Endothelial cell of umbilical vein (primary cell): ENCODE measurements around the gene TARDBP. TPM values are rescaled to one million over a fixed set of nuclear protein-coding genes. Genes with fewer than 3 reads are reported as not detected.

Experiments
- BruUV-seq: library from RNA; stranded (reverse); fragments of 400-500 nt; replicated peaks from 2 replicates; lab custom pipeline; 2021; lab: Mats Ljungman, UMichigan
- CTCF ChIA-PET: fragments of 300-600, 350-600 bp; sonication (Branson Sonifier 250); formaldehyde crosslinking; loops from one replicate; lab custom pipeline; 2021; ENCODE audit warnings: antibody characterized with exemption, inconsistent platforms; lab: Charles Lee
- POLR2A ChIA-PET: fragments of 300-600, 350-600 bp; sonication (Branson Sonifier 250); formaldehyde crosslinking; loops from one replicate; lab custom pipeline; 2021; ENCODE audit warnings: antibody characterized with exemption, inconsistent platforms; lab: Charles Lee
- DNase-seq: peaks from one replicate; pipeline ENCODE4 v3.0.0-alpha.2; 2011; ENCODE audit warnings: low read depth, low spot score
- FAIRE-seq: peaks from 2 replicates; lab custom pipeline; 2011; peaks lifted over from hg19 to GRCh38; lab: Jason Lieb, UNC
- H2AFZ ChIP-seq: 2 replicates; pipeline ENCODE4 v1.6.0; 2012; ENCODE audit warnings: low read depth, low read length, control low read depth, inconsistent platforms
- H3K27ac ChIP-seq: 2 replicates; pipeline ENCODE4 v1.5.1; 2011; ENCODE audit warnings: low read depth, mild to moderate bottlenecking, control low read depth, low read length, moderate library complexity; ENCODE audit not compliant: insufficient read depth
- H3K27me3 ChIP-seq, 2 experiments: 2 replicates each; pipeline versions ENCODE4 v1.6.0 to v1.6.1; 2011; ENCODE audit warnings: low read length in 2 of 2, mixed read lengths in 1 of 2; ENCODE audit not compliant: control insufficient read depth in 2 of 2, insufficient read depth in 2 of 2
- H3K36me3 ChIP-seq, 2 experiments: 2 replicates in 1 of 2; 3 replicates in 1 of 2; pipeline ENCODE4 v1.5.1; 2011; ENCODE audit warnings: low read length in 2 of 2, mild to moderate bottlenecking in 1 of 2, moderate library complexity in 1 of 2; ENCODE audit not compliant: control insufficient read depth in 2 of 2, insufficient read depth in 2 of 2; ENCODE audit errors: extremely low read depth in 1 of 2
- H3K4me1 ChIP-seq: 3 replicates; pipeline ENCODE4 v1.5.1; 2011; ENCODE audit warnings: mild to moderate bottlenecking, low read length; ENCODE audit not compliant: control insufficient read depth, insufficient read depth; ENCODE audit errors: extremely low read depth
- H3K4me2 ChIP-seq: 2 replicates; pipeline ENCODE4 v1.6.1; 2011; ENCODE audit warnings: low read length, control low read depth, mixed read lengths; ENCODE audit not compliant: insufficient read depth
- H3K4me3 ChIP-seq, 3 experiments: fragments of 200-600 bp in 1 of 3; sonication (generic), shearing (Covaris generic) in 1 of 3; replicated peaks in 1 of 3; 2 replicates each; pipeline ENCODE4 v1.5.1; 2011 to 2016; ENCODE audit warnings: control low read depth in 3 of 3, low read length in 3 of 3, mild to moderate bottlenecking in 2 of 3, inconsistent platforms in 1 of 3, low read depth in 1 of 3, moderate library complexity in 1 of 3; ENCODE audit not compliant: insufficient read depth in 1 of 3
- H3K79me2 ChIP-seq: 2 replicates; pipeline ENCODE4 v1.6.0; 2012; ENCODE audit warnings: low read length, inconsistent platforms; ENCODE audit not compliant: control insufficient read depth, insufficient read depth
- H3K9ac ChIP-seq: replicated peaks from 2 replicates; pipeline ENCODE3; 2011; ENCODE audit warnings: low read length, control low read depth; ENCODE audit not compliant: insufficient read depth; ENCODE audit errors: extremely low read depth
- H3K9me1 ChIP-seq: replicated peaks from 3 replicates; pipeline ENCODE4 v1.6.0; 2011; ENCODE audit warnings: mild to moderate bottlenecking, low read length; ENCODE audit not compliant: control insufficient read depth, insufficient read depth; ENCODE audit errors: extremely low read depth
- H3K9me3 ChIP-seq: replicated peaks from 2 replicates; pipeline ENCODE4 v1.5.1; 2012; ENCODE audit warnings: low read length, inconsistent platforms; ENCODE audit not compliant: control insufficient read depth, insufficient read depth
- H4K20me1 ChIP-seq: replicated peaks from 2 replicates; pipeline ENCODE3; 2011; ENCODE audit warnings: mild to moderate bottlenecking, low read length; ENCODE audit not compliant: control insufficient read depth, insufficient read depth; ENCODE audit errors: extremely low read depth
- CTCF ChIP-seq, 2 donors: IDR thresholded peaks; 1 replicate in 1 of 2; 2 replicates in 1 of 2; pipeline ENCODE4 v1.5.1; 2011; ENCODE audit warnings: low read length in 2 of 2, mild to moderate bottlenecking in 2 of 2, moderate library complexity in 2 of 2, control low read depth in 1 of 2, inconsistent platforms in 1 of 2, low read depth in 1 of 2; ENCODE audit not compliant: insufficient read depth in 1 of 2; ENCODE audit errors: extremely low read depth in 1 of 2
- EZH2 ChIP-seq: IDR thresholded peaks from 2 replicates; pipeline ENCODE4 v1.6.1; 2012; ENCODE audit warnings: borderline replicate concordance, low read depth, mild to moderate bottlenecking, moderate library complexity, low read length, inconsistent platforms; ENCODE audit not compliant: severe bottlenecking
- FOS ChIP-seq: IDR thresholded peaks from 2 replicates; pipeline ENCODE4 v1.6.1; 2011; ENCODE audit warnings: mild to moderate bottlenecking, low read length, moderate library complexity, borderline replicate concordance; ENCODE audit not compliant: insufficient read depth
- GATA2 ChIP-seq: IDR thresholded peaks from 2 replicates; pipeline ENCODE4 v1.7.0; 2011; ENCODE audit warnings: low read depth, mild to moderate bottlenecking, moderate library complexity, mixed read lengths, low read length; ENCODE audit not compliant: insufficient read length, insufficient read depth
- JUN ChIP-seq: IDR thresholded peaks from 2 replicates; pipeline ENCODE4 v1.6.1; 2011; ENCODE audit warnings: borderline replicate concordance, low read depth; ENCODE audit not compliant: insufficient read length, insufficient read depth
- MAX ChIP-seq: IDR thresholded peaks from 2 replicates; pipeline ENCODE4 v1.6.1; 2011; ENCODE audit not compliant: insufficient read depth, insufficient read length
- MYC ChIP-seq: IDR thresholded peaks from one replicate; pipeline ENCODE4 v1.6.1; 2011; ENCODE audit warnings: mild to moderate bottlenecking, low read depth, low read length
- POLR2A ChIP-seq: IDR thresholded peaks from 2 replicates; pipeline ENCODE4 v1.6.1; 2012; ENCODE audit warnings: low read depth, mild to moderate bottlenecking, control low read depth, low read length
- POLR2AphosphoS5 ChIP-seq: IDR thresholded peaks from 2 replicates; pipeline ENCODE4 v1.6.1; 2012; ENCODE audit warnings: low read depth, mild to moderate bottlenecking, control low read depth, low read length, moderate library complexity; ENCODE audit not compliant: insufficient read depth
- dilution Hi-C: fragments of 300-500 bp; cut with MboI; formaldehyde crosslinking; loops from one replicate; pipeline ENCODE4 v1.15.0; 2019; ENCODE audit warnings: low sequenced_read_pairs; ENCODE audit not compliant: extremely low pct_ligation_motif_present
- intact Hi-C: fragments of 100-400 bp; cut with micrococcal nuclease; formaldehyde crosslinking; loops from one replicate; pipeline ENCODE4 v1.10.0; 2022
- polyA plus RNA-seq, 4 experiments: library from polyadenylated mRNA; depleted of rRNA in 3 of 4; stranded (reverse) in 3 of 4; unstranded in 1 of 4; fragments of >200 nt; gene quantifications; 2 replicates each; pipeline versions ENCODE4 v1.2.1 to v1.2.3, GENCODE V29; 2011 to 2012; ENCODE audit warnings: missing spikeins in 1 of 4
- total RNA-seq: library from RNA; stranded (reverse); gene quantifications from 2 replicates; pipeline ENCODE4 v1.2.3, GENCODE V29; 2021

The TARDBP gene
- total and polyA plus RNA-seq, 2 donors (not counting 3 experiments of a cell fraction or from before 2014, with no cell fraction given), result 106 to 183 TPM

GRCh38 chr1:11019971-11020370, 7.5 kb downstream of the TARDBP start:
- Histone ChIP-seq H3K4me2 (no peak overlapping the region), H3K4me1 (no peaks in the 10 kb centered on the region), H3K27me3 (no peaks in the 10 kb centered on the region), H3K79me2 (peaks cover 35% of the 10 kb centered on the region), H3K9me1 (no peaks in the 10 kb centered on the region), H3K36me3 (peaks cover 34 to 37% of the 10 kb centered on the region in 2 experiments), H3K4me3 (no peak overlapping the region), H3K27ac (no peak overlapping the region), H2AFZ (no peak overlapping the region), H3K9ac (no peak overlapping the region), H3K9me3 (no peaks in the 10 kb centered on the region), H4K20me1 (peaks cover 12% of the 10 kb centered on the region)
- intact Hi-C loops (no loop called here), dilution Hi-C loops (no loop called here)
- ChIA-PET POLR2A (no interaction called here), CTCF (no interaction called here)
- FAIRE-seq (no peak), DNase-seq (no peak)
- TF ChIP-seq GATA2 (no peak), FOS (no peak), MYC (no peak), POLR2A (no peak), JUN (no peak)
- BruUV-seq, result no TSS peak

- TF ChIP-seq POLR2A, result no peak
- no peak for TF ChIP-seq FOS
- no peak for TF ChIP-seq GATA2
- no peak for TF ChIP-seq JUN
- no peak for TF ChIP-seq EZH2
- no peak for TF ChIP-seq MYC
- no peak for TF ChIP-seq CTCF (IDR thresholded peaks at IDR 0.05; ENCODE audit: extremely low read depth in 1 of 2, insufficient read depth in 1 of 2, low read depth in 1 of 2, low read length in 2 of 2)
- TF ChIP-seq MAX, result no peak
- no peak for TF ChIP-seq POLR2AphosphoS5
- Histone ChIP-seq H3K79me2 (peaks cover 15% of the 10 kb centered on the region), H3K4me2 (no peak overlapping the region), H3K9me1 (no peaks in the 10 kb centered on the region), H3K36me3 (peaks cover 42 to 43% of the 10 kb centered on the region in 2 experiments), H2AFZ (no peak overlapping the region), H3K27me3 (no peaks in the 10 kb centered on the region), H3K9me3 (no peaks in the 10 kb centered on the region), H4K20me1 (peaks cover 3% of the 10 kb centered on the region), H3K4me1 (no peaks in the 10 kb centered on the region), H3K4me3 (no peak overlapping the region), H3K9ac (no peak overlapping the region), H3K27ac (no peak overlapping the region)
- ChIA-PET CTCF (no interaction called here), POLR2A (no interaction called here)
- FAIRE-seq, result no peak
- BruUV-seq, result TSS peak; percentile 14
- intact Hi-C loops, result no loop called here
- no peak for DNase-seq
- dilution Hi-C loops, result no loop called here
Observed at GRCh38 chr1:11023201-11023600, 10.7 kb downstream of the TARDBP start.
